HL-60/S4 (cell line): ENCODE results near the gene TUBGCP2.
"Not testable (repeated sequence)": the region's sequence is repeated elsewhere in the genome, so short reads cannot be mapped to it uniquely, and the experiment has no call there.

ENCODE experiments used
- in situ Hi-C: fragments of 300-500 bp; cut with MboI; formaldehyde crosslinking; loops from 2 replicates; pipeline ENCODE4 v1.14.3; 2022; ENCODE audit warnings: low sequenced_read_pairs

The TUBGCP2 gene

DNA sequence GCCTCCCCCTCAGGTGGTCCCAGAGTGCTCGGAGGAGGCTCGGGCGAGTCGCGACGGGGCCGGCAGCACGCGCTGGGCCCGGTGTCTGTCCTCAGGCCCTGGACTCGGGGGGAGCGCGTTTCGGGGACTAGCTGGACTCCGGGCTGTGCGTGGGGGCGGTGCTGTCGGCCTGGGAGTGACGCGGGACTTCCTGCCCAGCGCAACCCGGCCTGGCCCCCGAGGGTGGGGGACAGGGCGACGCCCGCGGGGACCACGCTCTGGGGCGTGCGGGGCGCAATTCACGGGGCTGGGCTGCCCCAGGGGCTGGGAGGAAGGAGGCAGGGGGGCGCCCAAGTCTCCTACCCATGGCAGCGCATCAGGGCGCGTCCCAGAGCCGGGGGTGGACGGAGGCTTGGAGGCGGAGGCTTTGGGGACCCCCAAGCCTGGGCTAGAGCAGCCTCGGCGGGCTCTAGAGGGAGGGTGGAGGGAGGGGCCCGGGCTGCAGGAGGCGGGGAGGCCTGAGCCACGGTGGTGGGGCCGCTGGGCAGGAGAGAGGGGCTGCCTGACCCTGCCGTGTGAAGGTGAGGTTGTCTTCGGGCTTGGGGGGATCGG is 73.3 kb downstream of the TUBGCP2 start:
- in situ Hi-C loops = no loop called here

DNA sequence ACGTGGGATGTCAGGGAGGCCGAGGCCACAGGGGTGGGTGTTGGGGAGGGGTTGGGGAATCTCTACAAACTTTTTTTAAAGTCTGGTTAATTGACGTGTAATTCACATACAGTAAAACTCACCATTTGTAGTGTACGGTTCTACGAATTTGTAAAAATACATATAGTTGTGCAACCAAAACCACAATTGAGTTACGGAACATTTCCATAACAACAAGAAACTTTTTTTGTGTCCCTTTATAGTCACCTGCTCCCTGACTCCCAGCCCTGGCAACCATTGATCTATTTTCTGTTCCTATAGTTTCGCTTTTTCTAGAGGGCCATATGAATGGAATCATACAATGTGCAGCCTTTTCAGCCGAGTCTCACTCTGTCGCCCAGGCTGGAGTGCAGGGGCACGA is 73.9 kb downstream of the TUBGCP2 start:
- in situ Hi-C loops = not testable (repeated sequence)

DNA sequence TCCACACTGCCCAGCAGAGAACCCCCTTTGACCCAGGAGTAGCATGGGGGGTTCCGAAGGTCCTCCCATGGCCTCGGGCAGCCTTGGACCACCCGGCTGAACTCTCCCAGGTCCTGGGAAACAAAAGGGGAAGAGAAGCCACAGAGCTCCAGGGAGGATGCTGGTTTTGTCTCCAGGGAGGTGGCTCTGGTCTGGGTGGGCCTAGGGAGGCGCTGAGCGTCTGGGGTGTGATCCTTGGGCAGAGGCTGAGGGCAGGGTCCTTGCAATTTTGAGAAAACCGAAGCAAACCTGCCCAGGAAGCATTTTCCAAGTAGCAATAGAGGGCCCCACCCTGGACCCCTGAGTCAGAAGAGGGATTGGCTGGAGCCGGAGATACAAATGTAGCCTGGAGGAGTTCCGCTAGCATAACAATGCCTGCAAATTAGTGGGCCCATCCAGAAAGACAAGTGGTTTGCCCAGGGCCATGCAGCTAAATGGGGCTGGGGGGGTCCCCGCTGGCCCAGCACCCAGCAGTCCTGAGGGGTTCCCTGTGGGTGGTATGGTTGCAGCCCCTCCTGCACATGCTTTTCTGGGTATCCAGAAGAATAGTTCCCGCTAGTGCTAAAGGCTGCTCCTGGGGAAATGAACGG is 76.6 kb downstream of the TUBGCP2 start:
- in situ Hi-C loops = no loop called here

DNA sequence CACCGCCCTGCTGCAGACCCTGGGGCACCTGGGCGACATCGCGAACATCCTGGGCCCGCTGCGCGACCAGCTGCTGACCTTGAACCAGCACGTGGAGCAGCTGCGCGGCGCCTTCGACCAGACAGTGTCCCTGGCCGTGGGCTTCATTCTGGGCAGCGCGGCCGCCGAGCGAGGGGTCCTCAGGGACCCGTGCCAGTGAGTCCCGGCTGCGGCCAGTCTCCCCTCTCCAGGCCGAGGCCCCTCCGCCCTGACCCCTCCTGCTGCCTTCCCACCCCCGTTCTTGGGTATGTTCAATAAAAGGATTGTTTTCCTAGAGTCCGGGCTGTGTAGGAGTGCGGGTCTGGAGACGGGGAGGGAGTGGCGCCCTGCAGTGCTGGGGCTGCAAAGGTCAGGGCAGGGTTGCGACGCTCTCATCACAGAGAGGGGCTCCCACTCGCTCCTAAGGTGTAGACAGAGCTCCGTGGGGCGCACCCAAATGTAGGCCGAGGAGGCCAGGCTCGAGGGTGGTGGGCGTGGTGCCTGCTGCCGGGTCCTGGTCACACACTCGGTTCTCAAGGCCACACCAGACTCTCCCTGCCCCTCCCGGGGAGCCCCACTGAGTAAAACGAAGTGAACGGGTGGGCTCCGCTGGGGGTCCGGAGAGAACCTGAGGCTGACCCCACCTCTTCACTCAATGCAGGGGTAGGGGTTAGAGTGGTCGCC is 77.3 kb downstream of the TUBGCP2 start:
- in situ Hi-C loops = no loop called here

DNA sequence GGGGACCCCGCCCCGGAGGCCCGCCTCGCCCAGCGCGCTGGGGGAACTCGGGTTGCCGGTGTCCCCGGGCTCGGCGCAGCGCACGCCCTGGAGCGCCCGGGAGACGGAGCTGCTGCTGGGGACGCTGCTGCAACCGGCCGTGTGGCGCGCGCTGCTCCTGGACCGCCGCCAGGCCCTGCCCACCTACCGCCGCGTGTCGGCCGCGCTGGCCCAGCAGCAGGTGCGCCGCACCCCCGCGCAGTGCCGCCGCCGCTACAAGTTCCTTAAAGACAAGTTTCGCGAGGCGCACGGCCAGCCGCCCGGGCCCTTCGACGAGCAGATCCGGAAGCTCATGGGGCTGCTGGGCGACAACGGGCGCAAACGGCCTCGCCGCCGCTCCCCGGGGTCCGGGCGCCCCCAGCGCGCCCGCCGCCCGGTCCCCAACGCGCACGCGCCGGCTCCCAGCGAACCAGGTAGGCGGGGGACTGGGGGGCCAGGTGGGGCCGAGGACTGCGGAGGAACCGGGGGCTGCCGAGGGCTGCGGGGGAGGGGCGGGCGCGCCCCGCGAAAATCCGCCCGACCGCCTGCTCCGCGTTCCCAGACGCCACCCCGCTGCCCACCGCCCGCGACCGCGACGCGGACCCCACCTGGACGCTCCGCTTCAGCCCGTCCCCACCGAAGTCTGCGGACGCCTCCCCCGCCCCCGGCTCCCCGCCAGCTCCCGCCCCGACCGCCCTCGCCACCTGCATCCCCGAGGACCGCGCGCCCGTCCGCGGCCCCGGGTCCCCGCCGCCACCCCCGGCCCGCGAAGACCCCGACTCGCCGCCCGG is 78.1 kb downstream of the TUBGCP2 start:
- in situ Hi-C loops = no loop called here

DNA sequence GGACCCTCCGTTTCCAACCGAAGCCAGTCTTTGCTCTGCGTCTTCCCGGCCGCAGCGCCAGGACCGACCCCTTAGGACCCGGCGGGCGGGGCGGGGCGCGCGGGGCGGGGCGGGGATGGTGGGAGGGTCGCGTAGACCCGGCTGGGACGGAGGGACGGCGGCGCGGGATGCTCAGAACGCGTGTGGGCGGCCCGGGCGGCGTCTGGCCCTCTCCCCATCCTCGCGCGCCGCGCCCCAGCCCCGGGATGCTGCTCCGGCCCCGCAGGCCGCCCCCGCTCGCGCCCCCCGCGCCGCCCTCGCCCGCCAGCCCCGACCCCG is 78.7 kb downstream of the TUBGCP2 start, which contains the start of gene UTF1:
Gene UTF1, plus strand, starts transcription at position 174 of the 318 bp plus-strand sequence. Its CDS starts 72 bp downstream, at position 246.
- in situ Hi-C loops = no loop called here

DNA sequence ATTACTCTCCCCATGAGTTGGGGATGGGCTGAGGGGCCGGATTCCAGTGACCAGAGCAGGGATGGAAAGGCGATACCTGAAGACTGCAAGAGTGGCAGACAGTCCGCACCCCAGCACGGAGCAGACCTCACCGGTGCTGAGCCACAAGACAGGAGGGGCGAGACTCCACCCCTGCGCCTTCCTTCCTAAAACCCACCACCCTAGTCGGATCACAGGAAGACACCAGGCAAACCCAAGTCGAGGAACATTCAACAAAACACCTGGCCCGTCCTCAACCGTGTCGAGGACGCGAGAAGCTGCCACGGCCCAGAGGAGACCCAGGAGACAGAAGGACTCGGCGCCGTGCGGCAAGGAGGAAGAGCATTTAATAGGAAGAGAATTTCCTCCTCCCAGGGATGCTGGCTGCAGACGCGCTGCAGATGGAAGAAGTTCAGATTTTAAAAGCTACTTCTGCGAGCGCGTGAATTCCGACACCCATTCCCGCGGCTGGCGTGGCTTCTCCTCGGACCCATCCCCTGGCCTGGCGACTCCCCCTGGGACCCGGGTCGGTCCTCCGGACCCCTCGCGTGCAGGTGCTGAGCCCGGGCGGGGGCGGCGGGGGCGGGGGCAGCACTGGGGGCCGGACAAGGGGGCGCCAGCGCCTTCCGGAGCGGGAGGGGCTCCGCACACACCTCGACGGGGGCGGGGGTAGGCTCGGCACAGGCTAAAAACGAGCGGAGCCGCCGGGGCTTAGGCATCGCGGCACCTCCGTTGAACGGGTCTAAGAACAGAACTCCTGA is 79.2 kb downstream of the TUBGCP2 start:
- in situ Hi-C loops = no loop called here
